MV-4-11 (cell line): ENCODE results near the gene FBXL4.

Experiments used
- DNase-seq: peaks from one replicate; lab custom pipeline; 2025; lab: John Stamatoyannopoulos, UW

The FBXL4 gene

DNA sequence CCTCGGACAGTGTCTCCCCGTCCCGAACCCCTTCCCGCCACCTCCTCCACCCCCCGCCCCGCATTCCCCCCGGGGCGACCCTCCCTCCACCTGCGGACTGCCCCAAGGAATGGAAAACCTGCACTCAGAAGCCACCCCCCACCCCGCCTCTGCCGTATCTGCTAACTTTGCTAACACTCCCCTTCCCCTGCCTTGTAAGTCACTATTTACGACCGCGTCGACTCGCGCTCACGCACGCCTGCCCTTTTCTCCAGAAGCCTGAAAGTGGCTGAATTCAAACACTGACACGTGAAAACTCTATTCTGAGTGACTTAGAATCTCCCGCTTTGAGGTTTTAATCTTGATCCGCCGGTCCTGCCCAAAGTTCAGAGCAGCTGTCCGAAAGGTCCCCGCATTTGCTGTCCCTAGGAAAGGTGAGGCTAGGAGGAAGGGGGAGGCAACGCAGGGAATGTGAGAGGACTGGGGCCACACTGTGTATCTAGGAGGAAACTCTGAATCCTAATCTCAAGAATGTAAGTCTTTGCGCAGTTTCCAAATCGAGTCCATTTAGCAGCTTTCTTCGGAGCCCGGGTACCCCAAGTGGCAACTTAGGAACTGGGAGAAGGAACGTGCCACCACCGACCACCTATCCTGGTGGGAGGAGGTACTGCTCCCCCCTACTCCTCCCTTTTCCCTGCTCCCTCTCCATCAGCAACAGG, 122.7 kb downstream of the FBXL4 start:
- no peak for DNase-seq

DNA sequence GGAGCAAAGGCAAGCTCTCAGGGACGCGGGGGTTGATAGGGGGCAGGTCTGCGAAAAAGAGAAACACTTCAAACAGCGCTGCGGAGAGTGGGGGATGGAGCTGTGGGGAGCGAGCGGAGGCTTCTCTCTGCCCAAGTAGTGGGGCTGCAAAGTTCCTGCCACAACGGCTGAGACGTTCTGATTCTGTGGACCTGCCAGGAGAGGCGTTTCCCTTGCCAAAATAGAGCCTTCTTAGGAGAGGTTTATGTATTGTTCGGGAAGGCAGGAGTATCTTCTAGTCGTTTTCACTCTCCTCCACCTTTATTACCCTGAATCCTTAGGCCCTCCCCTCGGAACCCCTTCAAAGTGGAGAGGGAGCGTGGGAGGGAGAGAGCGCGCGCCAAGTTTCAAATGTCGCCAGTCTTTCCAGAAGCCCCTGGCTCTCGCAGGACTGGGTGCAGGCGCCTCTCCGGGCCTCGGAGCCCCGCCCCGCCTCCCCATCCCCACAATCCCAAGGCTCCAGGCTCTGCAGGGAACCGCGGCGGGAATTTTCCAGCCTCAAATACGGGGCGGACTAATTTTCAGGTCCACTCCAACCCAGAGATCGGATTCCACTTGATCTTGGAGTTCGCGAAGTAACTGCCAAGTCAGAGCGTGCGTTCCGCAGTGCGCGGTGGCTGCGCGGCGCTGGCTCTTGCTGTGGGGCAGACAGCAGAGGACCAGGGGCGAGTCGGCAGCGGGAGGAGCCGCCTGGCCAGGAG, 123.4 kb downstream of the FBXL4 start:
- no peak for DNase-seq

DNA sequence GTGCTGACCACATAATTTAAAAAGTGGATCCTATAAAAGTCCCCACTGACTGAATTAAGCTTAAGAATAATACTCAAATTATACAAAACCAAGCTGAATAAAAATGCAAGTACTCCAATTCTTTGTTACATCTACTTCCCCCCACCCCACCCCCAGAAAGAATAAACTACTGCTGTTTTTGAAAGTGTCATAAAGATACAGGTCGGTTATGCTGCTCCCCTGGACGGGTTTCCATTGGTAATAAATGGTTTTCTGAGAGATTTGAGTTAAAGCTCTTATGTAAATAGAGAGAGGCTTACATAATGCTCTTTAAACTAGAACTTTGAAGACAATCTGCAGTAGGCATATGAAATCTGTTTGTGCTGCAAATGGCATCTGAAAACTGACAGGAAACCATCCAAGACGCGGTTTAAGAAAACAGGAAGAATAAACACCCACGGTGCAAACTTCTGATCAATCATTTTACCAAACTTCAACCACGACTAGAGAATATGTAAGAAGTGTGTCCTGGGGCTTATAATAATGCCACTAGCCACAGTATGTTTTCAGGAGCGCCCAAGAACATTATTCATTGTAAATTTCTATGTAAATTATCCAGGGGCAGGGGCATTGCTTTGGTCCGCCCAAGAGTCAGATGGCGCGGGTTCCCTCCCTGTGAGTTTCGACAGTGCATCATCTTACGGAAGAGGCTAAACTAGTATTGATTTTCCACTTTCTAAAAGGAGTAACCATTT, 124.2 kb downstream of the FBXL4 start:
- no peak for DNase-seq

DNA sequence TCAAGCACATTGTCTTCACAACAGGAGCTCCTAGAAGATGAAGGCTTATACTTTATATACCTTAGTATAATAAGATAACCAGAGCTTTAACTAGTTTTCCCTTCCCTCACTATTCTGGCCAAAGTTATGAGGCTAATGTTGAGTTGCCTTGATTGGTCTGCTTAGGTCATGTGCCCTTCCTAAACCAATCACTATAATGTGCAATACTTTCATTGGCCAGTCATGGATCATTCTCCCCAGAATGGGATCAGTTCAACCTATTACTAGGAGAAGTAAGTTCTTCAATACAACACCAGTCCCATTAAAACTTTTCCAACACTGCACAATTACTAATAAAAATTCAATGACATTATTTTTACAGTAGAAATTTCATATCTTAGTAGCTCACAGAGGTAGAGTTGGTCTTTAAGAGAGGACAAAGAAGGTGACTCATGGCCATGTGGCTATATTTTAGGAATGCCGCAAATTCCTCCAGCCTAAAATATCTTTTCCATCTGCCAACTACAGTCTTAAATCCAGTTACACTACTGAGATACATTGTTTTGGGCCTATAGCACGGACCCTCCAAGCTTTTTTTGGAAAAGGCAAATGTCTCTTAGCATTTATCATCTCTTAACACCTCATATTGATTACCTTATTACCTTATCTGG, 125.9 kb downstream of the FBXL4 start:
- no peak for DNase-seq
